H9 (cell line): ENCODE measurements around the gene FRZB. TPM values are rescaled to one million over a fixed set of nuclear protein-coding genes. Genes with fewer than 3 reads are reported as not detected.
A peak's percentile ranks its signal among the peaks of the same experiment; 100 is the strongest.

Experiments
- DNase-seq: peaks from one replicate; pipeline ENCODE4 v3.0.0-alpha.2; 2017
- H2AFZ ChIP-seq: one replicate; pipeline ENCODE4 v1.6.1; 2013; ENCODE audit warnings: mild to moderate bottlenecking, low read length, control low read depth, moderate library complexity
- H2AK5ac ChIP-seq: 2 replicates; pipeline ENCODE4 v1.6.1; 2013; ENCODE audit warnings: low read length, control low read depth, mixed read lengths; ENCODE audit not compliant: insufficient read length
- H2BK120ac ChIP-seq: one replicate; pipeline ENCODE4 v1.6.1; 2013; ENCODE audit warnings: low read depth, mild to moderate bottlenecking, low read length, control low read depth, inconsistent platforms; ENCODE audit not compliant: poor library complexity, severe bottlenecking
- H2BK12ac ChIP-seq: 2 replicates; pipeline ENCODE4 v1.6.1; 2013; ENCODE audit warnings: low read length, control low read depth, mixed read lengths, low read depth; ENCODE audit not compliant: insufficient read length
- H2BK15ac ChIP-seq: 2 replicates; pipeline ENCODE4 v1.6.1; 2013; ENCODE audit warnings: low read depth, low read length, control low read depth
- H2BK20ac ChIP-seq: one replicate; pipeline ENCODE4 v1.6.1; 2013; ENCODE audit warnings: low read depth, mild to moderate bottlenecking, low read length, control low read depth, inconsistent platforms; ENCODE audit not compliant: poor library complexity, severe bottlenecking
- H2BK5ac ChIP-seq: 2 replicates; pipeline ENCODE4 v1.6.1; 2013; ENCODE audit warnings: low read length, control low read depth, mixed read lengths; ENCODE audit not compliant: insufficient read length
- H3K14ac ChIP-seq: 2 replicates; pipeline ENCODE4 v1.6.1; 2013; ENCODE audit warnings: low read length, control low read depth; ENCODE audit not compliant: insufficient read depth
- H3K18ac ChIP-seq: 2 replicates; pipeline ENCODE4 v1.6.1; 2013; ENCODE audit warnings: low read depth, mild to moderate bottlenecking, mixed read lengths, low read length, control low read depth; ENCODE audit not compliant: insufficient read length
- H3K23ac ChIP-seq: 2 replicates; pipeline ENCODE4 v1.6.1; 2013; ENCODE audit warnings: low read length, control low read depth, mixed read lengths, low read depth; ENCODE audit not compliant: insufficient read length
- H3K23me2 ChIP-seq: 2 replicates; pipeline ENCODE4 v1.6.1; 2013; ENCODE audit warnings: low read depth, mild to moderate bottlenecking, mixed read lengths, low read length, control low read depth; ENCODE audit not compliant: insufficient read length, poor library complexity, severe bottlenecking
- H3K27ac ChIP-seq: 2 replicates; pipeline ENCODE4 v1.5.1; 2013; ENCODE audit warnings: low read length, control low read depth, mixed read lengths, low read depth; ENCODE audit not compliant: insufficient read length
- H3K27me3 ChIP-seq: 2 replicates; pipeline ENCODE4 v1.6.1; 2013; ENCODE audit warnings: low read length, control low read depth, inconsistent platforms; ENCODE audit not compliant: insufficient read depth
- H3K4ac ChIP-seq: 2 replicates; pipeline ENCODE4 v1.6.1; 2013; ENCODE audit warnings: low read depth, mild to moderate bottlenecking, control low read depth, inconsistent platforms, low read length, moderate library complexity
- H3K4me1 ChIP-seq: 2 replicates; pipeline ENCODE4 v1.6.1; 2013; ENCODE audit warnings: low read length, control low read depth, inconsistent platforms; ENCODE audit not compliant: insufficient read depth
- H3K4me2 ChIP-seq: 2 replicates; pipeline ENCODE4 v1.6.1; 2013; ENCODE audit warnings: low read length, control low read depth, mixed read lengths; ENCODE audit not compliant: insufficient read length, insufficient read depth
- H3K56ac ChIP-seq: 2 replicates; pipeline ENCODE4 v1.6.1; 2013; ENCODE audit warnings: low read depth, mild to moderate bottlenecking, mixed read lengths, low read length, control low read depth; ENCODE audit not compliant: insufficient read length
- H3K79me1 ChIP-seq: 2 replicates; pipeline ENCODE4 v1.6.1; 2013; ENCODE audit warnings: low read depth, mild to moderate bottlenecking, moderate library complexity, low read length, control low read depth, inconsistent platforms; ENCODE audit not compliant: insufficient read depth, poor library complexity, severe bottlenecking
- H3K79me2 ChIP-seq: 2 replicates; pipeline ENCODE4 v1.6.1; 2013; ENCODE audit warnings: low read length, control low read depth, inconsistent platforms; ENCODE audit not compliant: insufficient read depth
- H3K9ac ChIP-seq: 2 replicates; pipeline ENCODE4 v1.6.1; 2013; ENCODE audit warnings: low read length, control low read depth, mixed read lengths; ENCODE audit not compliant: insufficient read length; ENCODE audit errors: extremely low read depth
- H3K9me3 ChIP-seq: one replicate; pipeline ENCODE4 v1.6.1; 2013; ENCODE audit warnings: low read depth, low read length, inconsistent platforms; ENCODE audit not compliant: control insufficient read depth
- H3T11ph ChIP-seq: one replicate; pipeline ENCODE4 v1.6.1; 2013; ENCODE audit warnings: mild to moderate bottlenecking, low read length, control low read depth, inconsistent platforms
- H4K20me1 ChIP-seq: one replicate; pipeline ENCODE4 v1.6.1; 2013; ENCODE audit not compliant: control insufficient read depth, insufficient read length, insufficient read depth
- H4K5ac ChIP-seq: 2 replicates; pipeline ENCODE4 v1.6.1; 2013; ENCODE audit warnings: low read depth, mild to moderate bottlenecking, mixed read lengths, low read length, control low read depth; ENCODE audit not compliant: insufficient read length
- H4K8ac ChIP-seq: replicated peaks from 2 replicates; pipeline ENCODE4 v1.6.1; 2013; ENCODE audit warnings: low read length, control low read depth, mixed read lengths, low read depth; ENCODE audit not compliant: insufficient read length
- H4K91ac ChIP-seq: 2 replicates; pipeline ENCODE4 v1.6.1; 2013; ENCODE audit warnings: low read depth, mild to moderate bottlenecking, moderate library complexity, mixed read lengths, low read length, control low read depth; ENCODE audit not compliant: insufficient read length
- H3K27ac Mint-ChIP-seq, 3 experiments: 2 replicates in 2 of 3; 3 replicates in 1 of 3; pipeline ENCODE4 v1.8.0; 2020 to 2021; ENCODE audit warnings: mixed read lengths in 3 of 3, mild to moderate bottlenecking in 1 of 3, moderate library complexity in 1 of 3
- H3K27me3 Mint-ChIP-seq: 2 replicates; pipeline ENCODE4 v1.8.0; 2021; ENCODE audit warnings: low read depth, mild to moderate bottlenecking, moderate library complexity, mixed read lengths
- H3K36me3 Mint-ChIP-seq, 3 experiments: 2 replicates in 2 of 3; 3 replicates in 1 of 3; pipeline ENCODE4 v1.8.0; 2020 to 2021; ENCODE audit warnings: low read depth in 3 of 3, mixed read lengths in 3 of 3; ENCODE audit not compliant: insufficient read depth in 1 of 3
- H3K4me1 Mint-ChIP-seq, 2 experiments: 2 replicates each; pipeline ENCODE4 v1.8.0; 2020; ENCODE audit warnings: mixed read lengths in 2 of 2
- H3K4me3 Mint-ChIP-seq, 2 experiments: 2 replicates in 1 of 2; 3 replicates in 1 of 2; pipeline ENCODE4 v1.8.0; 2020 to 2021; ENCODE audit warnings: mild to moderate bottlenecking in 2 of 2, mixed read lengths in 2 of 2, moderate library complexity in 1 of 2
- H3K9me3 Mint-ChIP-seq, 2 experiments: 2 replicates in 1 of 2; 3 replicates in 1 of 2; pipeline ENCODE4 v1.8.0; 2020; ENCODE audit warnings: mild to moderate bottlenecking in 2 of 2, mixed read lengths in 2 of 2, moderate library complexity in 1 of 2
- CTCF ChIP-seq: fragments of 200-600 bp; sonication (generic); conservative IDR thresholded peaks from 3 replicates; pipeline ENCODE4 v1.8.0; 2021; ENCODE audit warnings: antibody characterized with exemption, mild to moderate bottlenecking
- WGBS: extraction: QIAGEN DNeasy Blood & Tissue Kit; methylation state at CpG from one replicate; pipeline ENCODE4 v1.1.7; 2013; ENCODE audit warnings: missing lambda C conversion rate, low lambda C conversion rate, mixed read lengths; ENCODE audit not compliant: insufficient read length; ENCODE audit errors: extremely low coverage; 5-methylcytosine and 5-hydroxymethylcytosine counted together
- total RNA-seq: library from RNA; stranded (reverse); gene quantifications from 2 replicates; pipeline ENCODE4 v1.2.1, GENCODE V29; 2021

The FRZB gene
- total RNA-seq, 1 experiment from 2014 or later = 1.1 TPM

- Histone ChIP-seq H2BK15ac (no peak overlapping the region), H3K79me1 (no peaks in the 10 kb centered on the region), H2AFZ (no peak overlapping the region), H3K4me2 (peak overlapping the region; percentile 90), H3K79me2 (no peaks in the 10 kb centered on the region), H3K27ac (no peak overlapping the region), H2BK20ac (no peak overlapping the region), H2BK5ac (no peak overlapping the region), H3K4me1 (no peaks in the 10 kb centered on the region), H3K9ac (no peak overlapping the region), H3K18ac (no peak overlapping the region), H4K20me1 (no peaks in the 10 kb centered on the region), H4K91ac (no peak overlapping the region), H3K14ac (0 out of 2 replicates have a peak overlapping the region, but pooled peaks have one; percentile 72), H2AK5ac (no peak overlapping the region), H3T11ph (no peak overlapping the region), H3K23ac (no peak overlapping the region), H4K8ac (no peak overlapping the region), H3K9me3 (no peaks in the 10 kb centered on the region), H2BK12ac (no peak overlapping the region), H3K56ac (no peak overlapping the region), H3K27me3 (peaks cover 3% of the 10 kb centered on the region; the same call in 1 of the 2 replicates), H3K23me2 (peaks cover 19% of the 10 kb centered on the region), H4K5ac (no peak overlapping the region), H2BK120ac (no peak overlapping the region), H3K4ac (no peak overlapping the region)
- H3K27me3 Mint-ChIP-seq = peaks cover 44% of the 10 kb centered on the region
- H3K36me3 Mint-ChIP-seq = no peaks in the 10 kb centered on the region; a peak in 1 of 7 replicates
- H3K4me3 Mint-ChIP-seq = peak overlapping the region; percentile 67 to 85
- no peak for TF ChIP-seq CTCF
- WGBS = no CpG with 5 or more reads among the region's 12 CpGs
- H3K4me1 Mint-ChIP-seq = peaks cover 25 to 28% of the 10 kb centered on the region in 2 experiments
- peak overlapping the region in 1 of 3 experiments; percentile 38; a peak in 1 of 7 replicates for H3K27ac Mint-ChIP-seq
- H3K9me3 Mint-ChIP-seq = no peaks in the 10 kb centered on the region
- DNase-seq = no peak
Measured at GRCh38 chr2:182867426-182868053, 1.1 kb upstream of the FRZB start.
